ENCODE results near the gene WDFY2.

GRCh38 chr13:51799261-51799660, 215.0 kb downstream of the WDFY2 start:
- no peak for TF ChIP-seq CTCF (IDR thresholded peaks at IDR 0.05)
- no peak for TF ChIP-seq POLR2A (IDR thresholded peaks at IDR 0.05)
